H1 (cell line): Measurements from ENCODE around the gene DRGX. TPM values are rescaled to one million over a fixed set of nuclear protein-coding genes. Genes with fewer than 3 reads are reported as not detected.

Experiments used
- CTCF ChIA-PET: fragments of 300-600 bp; sonication (Branson Sonifier 250); formaldehyde crosslinking; loops from one replicate; lab custom pipeline; 2021; ENCODE audit not compliant: partially characterized antibody; lab: Charles Lee
- POLR2A ChIA-PET: fragments of 300-600 bp; sonication (Branson Sonifier 250); formaldehyde crosslinking; loops from one replicate; lab custom pipeline; 2021; ENCODE audit warnings: inconsistent platforms; ENCODE audit not compliant: partially characterized antibody; lab: Charles Lee
- DNase-seq, 2 experiments: peaks; one replicate each; pipeline versions ENCODE4 v3.0.0 to v3.0.0-alpha.2; 2010 to 2022; ENCODE audit warnings: low spot score in 2 of 2, low read depth in 1 of 2, mixed read lengths in 1 of 2
- FAIRE-seq: peaks from 2 replicates; lab custom pipeline; 2011; peaks lifted over from hg19 to GRCh38; lab: Jason Lieb, UNC
- H2AFZ ChIP-seq: 2 replicates; pipeline ENCODE4 v1.8.1; 2012; ENCODE audit warnings: low read length, inconsistent platforms
- H2AK5ac ChIP-seq: 2 replicates; pipeline ENCODE4 v1.6.1; 2013; ENCODE audit warnings: low read depth, low read length
- H2BK120ac ChIP-seq: replicated peaks from 2 replicates; pipeline ENCODE3; 2013; ENCODE audit warnings: low read depth, low read length, inconsistent platforms
- H2BK12ac ChIP-seq: 2 replicates; pipeline ENCODE4 v1.6.1; 2013; ENCODE audit warnings: low read depth, low read length
- H2BK15ac ChIP-seq: 2 replicates; pipeline ENCODE4 v1.6.1; 2013; ENCODE audit warnings: low read length
- H2BK20ac ChIP-seq: 2 replicates; pipeline ENCODE4 v1.6.1; 2013; ENCODE audit warnings: low read length
- H2BK5ac ChIP-seq: 2 replicates; pipeline ENCODE4 v1.6.1; 2013; ENCODE audit warnings: low read depth, low read length
- H3K14ac ChIP-seq: 2 replicates; pipeline ENCODE4 v1.6.1; 2013; ENCODE audit warnings: inconsistent platforms; ENCODE audit not compliant: insufficient read length
- H3K18ac ChIP-seq: 2 replicates; pipeline ENCODE4 v1.6.1; 2013; ENCODE audit warnings: low read length; ENCODE audit errors: extremely low read depth
- H3K23ac ChIP-seq: 2 replicates; pipeline ENCODE4 v1.6.1; 2013; ENCODE audit warnings: inconsistent platforms; ENCODE audit not compliant: insufficient read length
- H3K23me2 ChIP-seq: 2 replicates; pipeline ENCODE4 v1.6.1; 2013; ENCODE audit warnings: low read depth, low read length
- H3K27ac ChIP-seq: 2 replicates; pipeline ENCODE4 v1.6.1; 2011; ENCODE audit warnings: low read depth, low read length, inconsistent platforms
- H3K27me3 ChIP-seq, 4 experiments: replicated peaks in 1 of 4; 1 replicate in 1 of 4; 2 replicates in 3 of 4; pipeline versions ENCODE4 v1.6.1 to v1.8.1; 2011 to 2013; ENCODE audit warnings: low read length in 3 of 4, mild to moderate bottlenecking in 3 of 4, inconsistent platforms in 2 of 4, mixed read lengths in 2 of 4, moderate library complexity in 1 of 4; ENCODE audit not compliant: control insufficient read depth in 3 of 4, insufficient read depth in 3 of 4; ENCODE audit errors: extremely low read depth in 1 of 4
- H3K36me3 ChIP-seq, 4 experiments: 2 replicates each; pipeline versions ENCODE4 v1.6.1 to v1.8.1; 2011 to 2013; ENCODE audit warnings: mild to moderate bottlenecking in 4 of 4, low read length in 3 of 4, moderate library complexity in 2 of 4, control low read depth in 1 of 4, inconsistent platforms in 1 of 4; ENCODE audit not compliant: insufficient read depth in 4 of 4, control insufficient read depth in 2 of 4
- H3K4ac ChIP-seq: replicated peaks from 2 replicates; pipeline ENCODE3; 2013; ENCODE audit warnings: low read length, low read depth, mixed read lengths, inconsistent platforms; ENCODE audit not compliant: insufficient read length
- H3K4me1 ChIP-seq, 4 experiments: replicated peaks in 1 of 4; 1 replicate in 1 of 4; 2 replicates in 3 of 4; pipeline versions ENCODE4 v1.6.1 to v1.8.1; 2011 to 2013; ENCODE audit warnings: low read length in 3 of 4, inconsistent platforms in 2 of 4, mixed read lengths in 1 of 4; ENCODE audit not compliant: insufficient read depth in 4 of 4, control insufficient read depth in 3 of 4
- H3K4me2 ChIP-seq, 2 experiments: 2 replicates each; pipeline versions ENCODE4 v1.6.1 to v1.8.1; 2011 to 2013; ENCODE audit warnings: low read depth in 2 of 2, low read length in 2 of 2, control low read depth in 1 of 2, inconsistent platforms in 1 of 2, mild to moderate bottlenecking in 1 of 2; ENCODE audit not compliant: insufficient read depth in 1 of 2
- H3K4me3 ChIP-seq, 4 experiments: fragments of 200-600, 300-600 bp in 1 of 4; sonication (generic), shearing (Covaris generic), sonication (Bioruptor Twin) in 1 of 4; 2 replicates each; pipeline versions ENCODE4 v1.5.1 to v1.8.1; 2011 to 2016; ENCODE audit warnings: low read length in 4 of 4, low read depth in 3 of 4, control low read depth in 2 of 4, inconsistent platforms in 2 of 4, mild to moderate bottlenecking in 2 of 4, mixed read lengths in 1 of 4, moderate library complexity in 1 of 4; ENCODE audit not compliant: insufficient read depth in 2 of 4; ENCODE audit errors: extremely low read depth in 1 of 4
- H3K56ac ChIP-seq: replicated peaks from 2 replicates; pipeline ENCODE3; 2013; ENCODE audit warnings: low read depth, mild to moderate bottlenecking, mixed read lengths, low read length, inconsistent platforms; ENCODE audit not compliant: insufficient read length
- H3K79me1 ChIP-seq: 2 replicates; pipeline ENCODE4 v1.6.1; 2013; ENCODE audit warnings: low read depth, low read length, control low read depth
- H3K79me2 ChIP-seq, 2 experiments: 2 replicates each; pipeline versions ENCODE4 v1.6.1 to v1.8.1; 2012 to 2013; ENCODE audit warnings: low read length in 2 of 2, mild to moderate bottlenecking in 2 of 2, inconsistent platforms in 1 of 2; ENCODE audit not compliant: insufficient read depth in 2 of 2, control insufficient read depth in 1 of 2
- H3K9ac ChIP-seq, 4 experiments: replicated peaks in 1 of 4; 1 replicate in 1 of 4; 2 replicates in 3 of 4; pipeline versions ENCODE4 v1.6.1 to v1.8.1; 2011 to 2013; ENCODE audit warnings: low read depth in 3 of 4, low read length in 3 of 4, control low read depth in 2 of 4, mild to moderate bottlenecking in 2 of 4, moderate library complexity in 2 of 4, inconsistent platforms in 1 of 4; ENCODE audit errors: extremely low read depth in 1 of 4
- H3K9me3 ChIP-seq, 2 experiments: 2 replicates each; pipeline versions ENCODE4 v1.6.1 to v1.8.1; 2012 to 2013; ENCODE audit warnings: mild to moderate bottlenecking in 2 of 2, moderate library complexity in 2 of 2, control low read depth in 1 of 2, inconsistent platforms in 1 of 2, low read depth in 1 of 2, low read length in 1 of 2, mixed read lengths in 1 of 2; ENCODE audit not compliant: insufficient read depth in 2 of 2
- H4K20me1 ChIP-seq, 2 experiments: replicated peaks in 1 of 2; 2 replicates each; pipeline versions ENCODE3 to v1.8.1; 2011 to 2013; ENCODE audit warnings: inconsistent platforms in 2 of 2, low read length in 2 of 2, mild to moderate bottlenecking in 1 of 2; ENCODE audit not compliant: insufficient read depth in 2 of 2, control insufficient read depth in 1 of 2
- H4K5ac ChIP-seq: 2 replicates; pipeline ENCODE4 v1.6.1; 2013; ENCODE audit warnings: low read length, low read depth, mixed read lengths, inconsistent platforms; ENCODE audit not compliant: insufficient read length
- H4K8ac ChIP-seq: 2 replicates; pipeline ENCODE4 v1.8.0; 2013; ENCODE audit warnings: mild to moderate bottlenecking, moderate library complexity, low read length, inconsistent platforms; ENCODE audit not compliant: insufficient read depth; ENCODE audit errors: extremely low read depth
- H4K91ac ChIP-seq: replicated peaks from 2 replicates; pipeline ENCODE3; 2013; ENCODE audit warnings: low read length, mixed read lengths, inconsistent platforms; ENCODE audit not compliant: insufficient read length
- GABPA ChIP-seq: IDR thresholded peaks from 2 replicates; pipeline ENCODE4 v1.6.1; 2011; ENCODE audit warnings: mild to moderate bottlenecking, low read length, moderate library complexity, borderline replicate concordance; ENCODE audit not compliant: insufficient read depth
- RAD21 ChIP-seq, 2 experiments: IDR thresholded peaks in 1 of 2; conservative IDR thresholded peaks in 1 of 2; 2 replicates each; pipeline ENCODE4 v1.6.1; 2011; ENCODE audit warnings: low read depth in 2 of 2, low read length in 2 of 2, improper control_type of control experiment in 1 of 2, inconsistent platforms in 1 of 2, mild to moderate bottlenecking in 1 of 2, moderate library complexity in 1 of 2
- RBBP5 ChIP-seq: IDR thresholded peaks from 2 replicates; pipeline ENCODE4 v1.7.1; 2012; ENCODE audit warnings: low read depth, mild to moderate bottlenecking, inconsistent platforms, low read length, moderate library complexity, borderline replicate concordance
- TBP ChIP-seq: IDR thresholded peaks from 2 replicates; pipeline ENCODE4 v1.6.1; 2011; ENCODE audit warnings: low read depth, low read length, improper control_type of control experiment
- WGBS, 2 experiments: shearing (Covaris generic) in 1 of 2; methylation state at CpG; one replicate each; pipeline versions ENCODE4 v1.1.6 to v1.1.7; 2013 to 2015; ENCODE audit warnings: low lambda C conversion rate in 2 of 2, mixed read lengths in 2 of 2, inconsistent platforms in 1 of 2, low coverage in 1 of 2, missing lambda C conversion rate in 1 of 2; ENCODE audit not compliant: insufficient replicate concordance in 2 of 2, insufficient coverage in 1 of 2, insufficient read length in 1 of 2; ENCODE audit errors: extremely low coverage in 1 of 2, missing lambda C conversion rate in 1 of 2; 5-methylcytosine and 5-hydroxymethylcytosine counted together
- polyA plus RNA-seq, 7 experiments: library from polyadenylated mRNA; depleted of rRNA in 3 of 7; stranded (reverse) in 5 of 7; unstranded in 2 of 7; fragments of >200 nt in 5 of 7; fragments of 200-250 nt in 2 of 7; gene quantifications; 1 replicate in 5 of 7; 2 replicates in 1 of 7; 4 replicates in 1 of 7; pipeline versions ENCODE4 v1.2.1 to v1.2.3, GENCODE V29; 2011 to 2013; ENCODE audit warnings: missing spikeins in 2 of 7, mixed read lengths in 2 of 7
- total RNA-seq: library from RNA; stranded (reverse); fragmentation: NEBNext Ultra II Directional; extraction: Animal tissue kit (Norgen Biotek cat#: 25700); gene quantifications from 2 replicates; pipeline ENCODE4 v1.2.1, GENCODE V29; 2021

Gene DRGX
- total and polyA plus RNA-seq, 2 of the 8 experiments (the other 6 are each of a cell fraction or from before 2014, with no cell fraction given), result not detected

DNA sequence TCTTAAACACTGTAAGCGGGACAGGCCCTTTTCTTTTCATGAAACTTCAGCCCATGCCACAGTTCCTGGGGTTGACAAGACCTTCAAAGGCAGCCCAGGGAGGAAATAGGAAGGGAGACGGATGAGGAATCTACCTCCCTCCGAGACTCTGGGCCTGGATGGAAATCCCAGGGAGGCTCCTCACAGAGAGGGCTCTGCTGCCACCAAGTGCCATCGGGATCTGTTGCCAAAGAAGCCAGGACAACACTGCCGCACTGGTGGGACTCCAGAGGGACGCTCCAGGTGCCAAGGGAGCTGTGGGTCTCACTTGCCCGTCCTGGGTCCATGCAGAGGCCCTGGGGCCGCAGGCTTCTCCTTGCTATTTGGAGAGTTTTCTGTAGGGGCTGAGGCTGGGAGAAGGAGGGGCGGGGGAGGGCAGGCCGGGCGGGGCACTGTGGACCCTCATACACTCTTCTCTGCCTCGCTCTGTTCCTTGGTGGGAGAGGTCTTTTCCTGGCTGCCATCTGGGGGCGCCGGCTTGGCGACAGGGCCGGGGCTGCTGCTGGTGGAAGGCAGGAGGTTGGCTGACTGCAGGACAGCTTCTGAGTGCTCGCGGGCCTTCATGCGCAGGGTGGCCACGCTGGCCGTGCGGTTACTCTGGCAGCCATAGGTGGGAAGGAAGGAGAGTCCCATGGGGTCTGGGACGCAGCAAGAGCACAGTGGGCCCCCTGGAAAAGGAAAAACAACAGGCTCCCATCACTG is 30.0 kb downstream of the DRGX start:
- H3K14ac ChIP-seq, result no peak overlapping the region
- no peak overlapping the region for H3K56ac ChIP-seq
- no peaks in the 10 kb centered on the region for H4K20me1 ChIP-seq
- no peak overlapping the region for H3K27ac ChIP-seq
- no peak overlapping the region for H3K4me2 ChIP-seq
- H3K9ac ChIP-seq, result no peak overlapping the region
- ChIA-PET POLR2A (no interaction called here), CTCF (interaction anchor here (3.1 kb wide), 1 partner anchor 43 kb away, joined by 10 read pairs; no protein-coding TSS in a partner anchor)
- no peak overlapping the region for H4K5ac ChIP-seq
- H3K4ac ChIP-seq, result no peak overlapping the region
- no peak overlapping the region for H2AFZ ChIP-seq
- no peaks in the 10 kb centered on the region for H3K79me2 ChIP-seq
- DNase-seq (peak in 1 of 2 experiments; percentile 45), FAIRE-seq (no peak)
- no peak overlapping the region for H3K23ac ChIP-seq
- no peak overlapping the region for H3K4me3 ChIP-seq
- H2AK5ac ChIP-seq, result no peak overlapping the region
- H4K8ac ChIP-seq, result no peak overlapping the region
- no peak overlapping the region for H2BK120ac ChIP-seq
- H3K4me1 ChIP-seq, result no peaks in the 10 kb centered on the region; a peak in 1 of 7 replicates
- no peaks in the 10 kb centered on the region for H3K9me3 ChIP-seq
- no peak overlapping the region for H2BK12ac ChIP-seq
- 93% methylated on average over 16 of the region's 23 CpGs; no CpG with 5 or more reads in 1 of the 2 experiments for WGBS, 2 experiments
- H2BK20ac ChIP-seq, result no peak overlapping the region
- no peaks in the 10 kb centered on the region for H3K36me3 ChIP-seq
- no peaks in the 10 kb centered on the region for H3K23me2 ChIP-seq
- no peak overlapping the region for H3K18ac ChIP-seq
- no peaks in the 10 kb centered on the region for H3K79me1 ChIP-seq
- H2BK15ac ChIP-seq, result no peak overlapping the region
- peak; percentile 29 to 48; a peak in 2 of 4 replicates for TF ChIP-seq RAD21 (IDR thresholded peaks at IDR 0.05 in 1 of 2, conservative IDR thresholded peaks at IDR 0.05 in 1 of 2; ENCODE audit: low read depth in 2 of 2, low read length in 2 of 2)
- TF ChIP-seq TBP, result no peak
- TF ChIP-seq RBBP5, result no peak
- TF ChIP-seq GABPA, result no peak
- no peak overlapping the region for H2BK5ac ChIP-seq
- H3K27me3 ChIP-seq, result no peaks in the 10 kb centered on the region; a peak in 1 of 7 replicates
- H4K91ac ChIP-seq, result no peak overlapping the region
